NCI-H128 (cell line): Measurements from ENCODE around the gene TM9SF1.
A peak's percentile ranks its signal among the peaks of the same experiment; 100 is the strongest.
"Not testable (repeated sequence)": the region's sequence is repeated elsewhere in the genome, so short reads cannot be mapped to it uniquely, and the experiment has no call there.

Experiments used
- DNase-seq: peaks from one replicate; lab custom pipeline; 2025; ENCODE audit not compliant: unreplicated experiment; lab: John Stamatoyannopoulos, UW

The TM9SF1 gene

GRCh38 chr14:24226473-24226872 is 31.2 kb upstream of the TM9SF1 start:
- DNase-seq = no peak

DNA sequence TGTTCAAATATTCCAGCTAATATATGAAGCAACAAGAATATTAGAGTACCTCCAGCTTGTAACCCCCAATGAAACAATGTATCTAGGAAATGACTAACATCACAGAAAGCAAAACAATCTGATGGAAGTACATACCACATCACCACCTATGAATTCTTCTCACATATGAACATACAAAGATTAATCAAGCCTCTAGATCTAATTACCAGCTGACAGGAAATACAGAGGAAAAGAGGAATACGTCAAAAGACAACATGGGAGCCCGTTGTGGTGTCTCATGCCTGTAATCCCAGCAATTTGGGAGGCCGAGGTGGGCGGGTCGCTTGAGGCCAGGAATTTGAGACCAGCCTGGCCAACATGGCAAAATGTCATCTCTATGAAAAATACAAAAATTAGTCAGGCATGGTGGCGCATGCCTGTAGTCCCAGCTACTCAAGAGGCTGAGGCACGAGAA is 29.4 kb upstream of the TM9SF1 start:
- DNase-seq = no peak

DNA sequence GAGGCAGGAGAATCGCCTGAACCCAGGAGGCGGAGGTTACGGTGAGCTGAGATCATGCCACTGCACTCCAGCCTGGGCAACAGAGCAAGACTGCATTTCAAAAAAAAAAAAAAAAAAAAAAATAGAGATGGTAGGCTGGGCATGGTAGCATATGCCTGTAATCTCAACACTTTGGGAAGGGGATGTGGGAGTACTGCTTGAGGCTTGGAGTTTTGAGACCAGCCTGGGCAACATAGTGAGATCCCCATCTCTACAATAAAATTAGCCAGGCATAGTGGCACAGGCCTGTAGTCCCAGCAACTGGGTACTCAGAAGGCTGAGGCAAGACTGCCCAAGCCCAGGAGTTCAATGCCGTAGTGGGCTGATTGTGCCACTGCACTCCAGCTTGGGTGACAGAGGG is 27.7 kb upstream of the TM9SF1 start:
- not testable (repeated sequence) for DNase-seq

GRCh38 chr14:24219521-24219920 is 24.3 kb upstream of the TM9SF1 start:
- no peak for DNase-seq

DNA sequence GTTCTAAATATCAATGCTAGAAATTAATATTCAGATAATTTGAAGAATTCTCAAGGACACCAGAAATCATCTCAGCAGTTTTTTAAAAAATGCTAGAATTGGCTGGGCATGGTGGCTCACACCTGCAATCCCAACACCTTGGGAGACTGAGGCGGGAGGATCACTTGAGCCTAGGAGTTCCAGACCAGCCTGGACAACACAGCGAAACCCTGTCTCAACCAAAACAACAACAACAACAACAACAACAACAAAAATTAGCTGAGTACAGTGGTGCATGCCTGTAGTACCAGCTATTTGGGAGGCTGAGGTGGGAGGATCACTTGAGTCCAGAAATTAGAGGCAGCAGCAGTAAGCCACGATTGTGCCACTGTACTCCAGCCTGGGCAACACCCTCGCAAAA is 23.8 kb upstream of the TM9SF1 start:
- DNase-seq = no peak

DNA sequence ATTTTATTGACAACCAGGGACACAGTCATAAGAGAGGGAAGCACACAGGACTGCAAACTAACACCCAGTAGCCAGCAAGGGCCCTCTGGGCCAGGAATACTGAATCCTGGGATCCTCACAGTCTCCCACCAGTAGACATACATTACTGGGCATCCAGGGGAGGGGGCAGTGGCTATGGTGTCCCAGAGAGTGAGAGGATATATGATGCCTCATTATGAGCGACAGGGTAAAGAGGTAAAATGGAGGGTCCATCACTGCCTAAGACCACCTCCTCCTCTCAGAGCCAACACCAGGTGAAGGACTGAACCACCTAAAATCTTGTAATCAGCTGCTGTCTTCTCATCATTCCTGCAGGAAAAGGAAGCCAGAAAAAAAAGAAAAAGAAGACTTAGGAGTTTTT is 21.6 kb upstream of the TM9SF1 start:
- not testable (repeated sequence) for DNase-seq

DNA sequence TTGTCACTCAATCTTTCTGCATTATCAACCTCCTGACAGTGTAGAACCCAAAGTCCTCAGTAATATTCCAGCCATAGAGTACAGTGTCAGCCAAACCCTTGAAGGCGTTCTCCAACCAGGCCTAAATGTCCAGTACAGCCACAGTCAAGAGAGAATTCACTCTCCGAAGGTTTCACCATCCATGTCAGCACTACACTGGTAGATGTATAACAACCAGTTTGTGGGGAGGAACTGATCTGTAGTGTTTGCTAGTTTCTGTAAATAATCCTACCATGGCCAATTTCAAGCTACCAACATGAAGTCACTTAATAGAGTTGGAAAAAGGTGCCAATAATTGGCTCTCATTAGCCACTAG is 21.1 kb upstream of the TM9SF1 start:
- DNase-seq = no peak

- peak; percentile 80 for DNase-seq
Observed at GRCh38 chr14:24215495-24216344, 20.5 kb upstream of the TM9SF1 start, which contains the start of gene MDP1. Gene MDP1, minus strand, starts transcription at chr14:24216066. Its CDS starts 111 bp downstream, at chr14:24215955.

GRCh38 chr14:24213866-24214662 is 18.8 kb upstream of the TM9SF1 start:
- no peak for DNase-seq

DNA sequence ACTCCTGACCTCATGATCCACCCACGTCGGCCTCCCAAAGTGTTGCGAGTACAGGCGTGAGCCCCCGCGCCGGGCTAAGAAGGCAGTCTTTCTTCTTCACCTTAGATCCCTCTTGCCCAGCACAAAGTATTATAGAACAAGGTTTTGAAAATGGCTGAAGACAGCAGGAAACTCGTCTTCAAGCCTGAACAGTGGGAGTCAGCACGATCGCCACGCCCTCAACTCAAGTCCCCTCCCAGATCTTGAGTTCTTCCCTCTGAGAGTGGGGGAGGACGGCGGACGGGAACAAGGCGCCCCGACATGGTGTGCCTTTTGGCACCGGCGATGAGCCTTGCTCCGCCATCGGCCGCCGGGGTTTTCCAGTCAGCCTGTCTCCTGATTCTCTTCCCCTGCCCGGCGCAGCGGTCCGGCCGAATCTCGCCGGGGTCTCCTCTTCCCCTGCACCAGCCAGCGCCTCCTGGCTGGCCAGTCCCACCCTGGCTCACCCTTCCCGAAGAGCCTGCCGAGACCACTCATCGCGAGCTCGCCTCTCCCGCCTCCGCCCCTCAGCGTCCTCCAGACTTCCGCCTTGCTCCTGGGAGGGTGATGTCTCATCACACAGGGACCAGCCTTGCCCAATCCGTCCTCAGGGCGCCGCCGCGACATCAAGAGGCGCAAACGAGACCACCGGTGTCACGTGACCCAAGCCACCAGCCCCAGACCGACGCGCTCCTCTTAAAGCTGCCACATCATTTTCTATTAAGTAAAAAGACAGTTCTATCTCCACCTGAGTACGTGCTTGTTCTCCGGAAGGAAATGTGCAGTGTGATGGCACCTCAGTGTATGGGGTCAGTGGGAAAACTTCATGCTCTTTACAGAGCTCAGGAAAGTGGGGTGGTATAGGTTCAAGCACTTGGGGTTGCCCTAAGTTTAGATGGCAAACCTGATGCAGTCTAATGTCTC is 18.0 kb upstream of the TM9SF1 start, which contains the start of gene CHMP4A:
TSS of gene CHMP4A (minus strand) at position 565 of the 942 bp plus-strand sequence. CDS start at position 516, 49 bp downstream.
- DNase-seq = peak; percentile 85

GRCh38 chr14:24211311-24211710 is 16.1 kb upstream of the TM9SF1 start:
- no peak for DNase-seq

GRCh38 chr14:24207625-24208024 is 12.4 kb upstream of the TM9SF1 start:
- no peak for DNase-seq

DNA sequence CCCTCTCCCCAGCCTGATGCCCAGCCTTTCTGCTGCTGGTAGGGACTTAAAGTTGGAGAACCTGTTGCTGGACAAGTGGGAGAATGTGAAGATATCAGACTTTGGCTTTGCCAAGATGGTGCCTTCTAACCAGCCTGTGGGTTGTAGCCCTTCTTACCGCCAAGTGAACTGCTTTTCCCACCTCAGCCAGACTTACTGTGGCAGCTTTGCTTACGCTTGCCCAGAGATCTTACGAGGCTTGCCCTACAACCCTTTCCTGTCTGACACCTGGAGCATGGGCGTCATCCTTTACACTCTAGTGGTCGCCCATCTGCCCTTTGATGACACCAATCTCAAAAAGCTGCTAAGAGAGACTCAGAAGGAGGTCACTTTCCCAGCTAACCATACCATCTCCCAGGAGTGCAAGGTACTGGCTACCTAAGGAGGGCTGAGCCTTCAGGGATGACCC is 11.9 kb upstream of the TM9SF1 start:
- no peak for DNase-seq

DNA sequence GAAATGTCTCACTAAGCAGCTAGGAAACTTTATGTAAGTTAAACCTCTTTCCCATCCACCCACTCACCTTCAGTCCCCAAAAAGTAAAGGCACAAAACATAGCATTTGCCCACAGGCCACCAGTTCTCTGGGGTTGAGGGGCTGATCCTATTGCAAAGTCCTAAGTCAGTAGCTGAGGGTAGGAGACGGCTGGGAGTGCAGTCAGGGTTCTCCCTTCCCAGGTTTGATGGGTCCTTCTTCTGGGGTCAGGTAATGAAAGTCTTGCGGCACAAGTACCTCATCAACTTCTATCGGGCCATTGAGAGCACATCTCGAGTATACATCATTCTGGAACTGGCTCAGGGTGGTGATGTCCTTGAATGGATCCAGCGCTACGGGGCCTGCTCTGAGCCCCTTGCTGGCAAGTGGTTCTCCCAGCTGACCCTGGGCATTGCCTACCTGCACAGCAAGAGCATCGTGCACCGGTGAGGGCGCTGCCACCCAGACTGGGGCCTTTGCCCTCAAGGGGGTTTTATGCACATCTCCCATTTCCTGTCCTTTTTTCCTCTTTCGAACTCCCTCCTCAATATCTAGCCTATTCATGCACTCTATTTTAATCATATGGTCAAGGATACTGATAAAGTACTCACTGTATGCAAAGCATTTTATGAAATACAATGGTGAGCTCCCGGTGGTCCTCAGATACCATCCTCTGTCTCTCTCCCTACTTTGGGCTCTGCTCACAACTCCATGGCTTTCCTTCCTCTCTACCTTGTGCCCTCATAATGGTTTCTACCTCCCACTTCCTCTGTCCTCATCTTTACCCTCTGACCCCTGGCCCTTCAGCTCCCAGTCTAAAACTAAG is 11.2 kb upstream of the TM9SF1 start:
- DNase-seq = no peak

GRCh38 chr14:24204163-24205146 is 9.2 kb upstream of the TM9SF1 start:
- DNase-seq = no peak

DNA sequence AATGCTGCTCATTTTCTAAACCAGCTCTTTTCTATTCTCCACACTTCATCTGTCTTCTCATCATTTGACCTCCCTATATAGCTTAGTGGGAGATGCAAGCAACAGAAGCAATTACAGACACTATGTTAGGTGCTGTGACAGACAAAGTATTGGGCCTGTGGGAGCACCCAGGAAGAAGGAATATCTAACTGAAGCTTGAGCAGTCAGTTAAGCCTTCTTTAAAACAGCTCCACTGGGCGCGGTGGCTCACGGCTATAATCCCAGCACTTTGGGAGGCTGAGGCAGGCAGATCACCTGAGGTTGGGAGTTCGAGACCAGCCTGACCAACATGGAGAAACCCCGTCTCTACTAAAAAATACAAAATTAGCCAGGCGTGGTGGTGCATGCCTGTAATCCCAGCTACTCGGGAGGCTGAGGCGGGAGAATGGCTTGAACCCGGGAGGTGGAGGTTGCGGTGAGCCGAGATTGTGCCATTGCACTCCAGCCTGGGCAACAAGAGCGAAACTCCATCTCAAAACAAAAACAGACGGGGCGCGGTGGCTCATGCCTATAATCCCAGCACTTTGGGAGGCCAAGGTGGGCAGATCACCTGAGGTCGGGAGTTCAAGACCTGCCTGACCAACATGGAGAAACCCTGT is 8.1 kb upstream of the TM9SF1 start:
- DNase-seq = not testable (repeated sequence)

- not testable (repeated sequence) for DNase-seq
Observed at GRCh38 chr14:24202538-24202937, 7.3 kb upstream of the TM9SF1 start.
